Left ventricle myocardium inferior (tissue), 1 donor: ENCODE results near the gene ETNK1. TPM values are rescaled to one million over a fixed set of nuclear protein-coding genes. Genes with fewer than 3 reads are reported as not detected.

Experiments used
- DNase-seq: peaks from one replicate; pipeline ENCODE4 v3.0.0-alpha.2; 2020
- H3K27ac ChIP-seq: fragments of 200-600 bp; replicated peaks from 2 replicates; pipeline ENCODE4 v1.8.0; 2021
- H3K27me3 ChIP-seq: fragments of 200-600 bp; 2 replicates; pipeline ENCODE4 v1.8.0; 2021; ENCODE audit warnings: low read depth
- H3K36me3 ChIP-seq: fragments of 200-600 bp; 2 replicates; pipeline ENCODE4 v1.8.0; 2021
- H3K4me1 ChIP-seq: fragments of 200-600 bp; 2 replicates; pipeline ENCODE4 v1.8.0; 2021
- H3K4me3 ChIP-seq: fragments of 200-600 bp; 2 replicates; pipeline ENCODE4 v1.8.0; 2021; ENCODE audit warnings: mild to moderate bottlenecking, moderate library complexity
- H3K9me3 ChIP-seq: fragments of 200-600 bp; replicated peaks from 2 replicates; pipeline ENCODE4 v1.8.0; 2021
- intact Hi-C: fragments of 100-400 bp; cut with micrococcal nuclease; formaldehyde crosslinking; loops from one replicate; pipeline ENCODE4 v1.11.0; 2022
- long read RNA-seq: library from polyadenylated mRNA; unstranded; transcript quantifications from one replicate; pipeline ENCODE4 v2.0.0, GENCODE V29; 2021
- total RNA-seq: library from RNA; stranded (reverse); fragmentation: NEBNext Ultra II Directional; extraction: Animal tissue kit (Norgen Biotek cat#: 25700); gene quantifications from one replicate; pipeline ENCODE4 v1.2.1, GENCODE V29; 2021
- TF ChIP-seq, protein P1 (sequence below): fragments of 200-600 bp; IDR thresholded peaks from 2 replicates; pipeline ENCODE4 v1.8.0; 2021; ENCODE audit warnings: antibody characterized with exemption, mild to moderate bottlenecking, borderline replicate concordance
- donor health status: DM: no; HTN: yes; CAD: no; lungs with severe emphysema.

The ETNK1 gene, protein sequence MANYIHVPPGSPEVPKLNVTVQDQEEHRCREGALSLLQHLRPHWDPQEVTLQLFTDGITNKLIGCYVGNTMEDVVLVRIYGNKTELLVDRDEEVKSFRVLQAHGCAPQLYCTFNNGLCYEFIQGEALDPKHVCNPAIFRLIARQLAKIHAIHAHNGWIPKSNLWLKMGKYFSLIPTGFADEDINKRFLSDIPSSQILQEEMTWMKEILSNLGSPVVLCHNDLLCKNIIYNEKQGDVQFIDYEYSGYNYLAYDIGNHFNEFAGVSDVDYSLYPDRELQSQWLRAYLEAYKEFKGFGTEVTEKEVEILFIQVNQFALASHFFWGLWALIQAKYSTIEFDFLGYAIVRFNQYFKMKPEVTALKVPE
- 13.9 TPM for total RNA-seq
- long read RNA-seq, full-length matches to known transcripts, result 11 of 13 reads
- long read RNA-seq, partial matches to known transcripts, result 0 of 13 reads
- long read RNA-seq, other reads (novel, unspliced or antisense), result 2 of 13 reads

DNA sequence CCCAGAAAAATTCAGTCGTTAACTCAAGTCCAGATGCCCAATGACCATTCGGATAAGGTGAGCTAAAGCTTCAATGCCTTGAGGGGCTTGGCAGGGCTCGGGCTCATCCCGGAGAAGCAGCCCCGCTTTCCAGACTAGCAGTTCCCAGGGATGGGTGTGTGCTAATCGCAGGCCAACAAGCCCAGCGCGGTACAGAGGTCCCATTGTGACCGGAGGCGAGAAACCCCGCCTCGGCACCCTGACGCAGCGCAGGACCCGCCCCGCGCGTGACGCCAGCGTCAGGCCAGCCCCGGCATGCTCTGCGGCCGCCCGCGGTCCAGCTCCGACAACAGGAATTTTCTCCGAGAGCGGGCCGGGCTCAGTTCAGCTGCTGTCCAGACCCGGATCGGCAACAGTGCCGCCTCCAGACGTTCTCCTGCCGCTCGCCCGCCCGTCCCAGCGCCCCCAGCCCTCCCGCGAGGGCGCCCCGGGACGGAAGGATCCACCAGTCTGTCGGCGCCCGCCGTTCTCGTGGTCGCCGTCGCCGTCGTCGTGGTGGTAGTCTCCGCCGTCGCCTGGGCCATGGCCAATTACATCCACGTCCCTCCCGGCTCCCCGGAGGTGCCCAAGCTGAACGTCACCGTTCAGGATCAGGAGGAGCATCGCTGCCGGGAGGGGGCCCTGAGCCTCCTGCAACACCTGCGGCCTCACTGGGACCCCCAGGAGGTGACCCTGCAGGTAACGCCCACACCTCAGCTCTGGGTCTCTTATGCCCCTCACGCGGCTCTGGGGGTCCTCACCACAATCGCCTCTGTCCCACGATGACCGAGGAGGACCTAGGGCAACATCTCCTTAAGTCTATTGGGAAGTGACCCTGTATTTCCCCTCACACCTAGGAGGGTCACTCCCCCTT, at the start of gene ETNK1:
TSS of gene ETNK1 (plus strand) at position 302 of the 892 bp plus-strand sequence. CDS start at position 562, 260 bp downstream.
- Histone ChIP-seq H3K36me3 (no peaks in the 10 kb centered on the region), H3K27me3 (no peaks in the 10 kb centered on the region), H3K4me1 (peaks cover 57% of the 10 kb centered on the region), H3K9me3 (no peaks in the 10 kb centered on the region), H3K27ac (peak within 1 kb of the TSS; percentile 95), H3K4me3 (peak within 1 kb of the TSS; percentile 94)
- DNase-seq, result peak; percentile 95
- intact Hi-C loops, result loop anchor here (5.0 kb wide), 1 partner anchor 83 kb away; the partner anchor contains the start of gene C2CD5
- TF ChIP-seq, protein P1, sequence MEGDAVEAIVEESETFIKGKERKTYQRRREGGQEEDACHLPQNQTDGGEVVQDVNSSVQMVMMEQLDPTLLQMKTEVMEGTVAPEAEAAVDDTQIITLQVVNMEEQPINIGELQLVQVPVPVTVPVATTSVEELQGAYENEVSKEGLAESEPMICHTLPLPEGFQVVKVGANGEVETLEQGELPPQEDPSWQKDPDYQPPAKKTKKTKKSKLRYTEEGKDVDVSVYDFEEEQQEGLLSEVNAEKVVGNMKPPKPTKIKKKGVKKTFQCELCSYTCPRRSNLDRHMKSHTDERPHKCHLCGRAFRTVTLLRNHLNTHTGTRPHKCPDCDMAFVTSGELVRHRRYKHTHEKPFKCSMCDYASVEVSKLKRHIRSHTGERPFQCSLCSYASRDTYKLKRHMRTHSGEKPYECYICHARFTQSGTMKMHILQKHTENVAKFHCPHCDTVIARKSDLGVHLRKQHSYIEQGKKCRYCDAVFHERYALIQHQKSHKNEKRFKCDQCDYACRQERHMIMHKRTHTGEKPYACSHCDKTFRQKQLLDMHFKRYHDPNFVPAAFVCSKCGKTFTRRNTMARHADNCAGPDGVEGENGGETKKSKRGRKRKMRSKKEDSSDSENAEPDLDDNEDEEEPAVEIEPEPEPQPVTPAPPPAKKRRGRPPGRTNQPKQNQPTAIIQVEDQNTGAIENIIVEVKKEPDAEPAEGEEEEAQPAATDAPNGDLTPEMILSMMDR, result peak; percentile 12

DNA sequence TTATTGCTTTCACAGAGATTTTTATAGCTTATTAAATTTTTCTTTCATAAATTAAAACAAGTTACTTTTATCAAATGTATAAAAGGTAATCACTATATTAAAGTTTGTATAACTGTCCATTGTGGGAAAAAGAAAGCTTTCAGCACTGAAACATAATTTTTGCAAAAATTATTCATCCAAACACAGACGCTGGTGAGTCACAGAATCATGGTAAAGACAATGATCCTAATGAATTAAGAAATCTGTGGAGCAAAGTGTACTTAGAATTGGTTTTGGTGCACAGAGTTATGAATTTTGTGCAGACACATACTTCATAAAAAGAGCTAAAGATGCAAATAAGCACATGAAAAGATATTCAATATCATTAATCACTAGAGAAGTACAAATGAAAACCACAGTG, 48.9 kb upstream of the ETNK1 start:
- H3K4me3 ChIP-seq, result no peak overlapping the region
- H3K36me3 ChIP-seq, result no peaks in the 10 kb centered on the region
- no peaks in the 10 kb centered on the region for H3K4me1 ChIP-seq
- H3K27ac ChIP-seq, result no peak overlapping the region
- DNase-seq, result no peak
- no peaks in the 10 kb centered on the region for H3K27me3 ChIP-seq
- TF ChIP-seq, protein P1, result no peak
- no peaks in the 10 kb centered on the region for H3K9me3 ChIP-seq
- intact Hi-C loops, result no loop called here

DNA sequence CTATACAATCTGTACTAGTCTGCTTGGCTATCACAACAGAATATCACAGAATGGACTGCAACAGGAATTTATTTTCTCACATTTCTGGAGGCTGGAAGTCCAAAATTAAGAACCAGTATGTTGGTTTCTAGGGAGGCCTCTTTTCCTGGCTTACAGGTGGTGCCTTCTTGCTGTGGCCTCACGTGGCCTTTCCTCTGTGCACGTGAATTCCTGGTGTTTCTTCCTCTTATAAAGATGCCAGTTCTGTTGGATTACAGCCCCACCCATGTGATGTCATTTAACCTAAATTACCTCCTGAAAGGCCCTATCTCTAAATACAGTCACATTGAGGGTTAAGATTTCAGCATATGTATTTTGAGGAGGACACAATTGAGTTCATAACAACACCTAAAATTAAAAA, 48.5 kb upstream of the ETNK1 start:
- intact Hi-C loops, result no loop called here
- TF ChIP-seq, protein P1, result no peak
- Histone ChIP-seq H3K9me3 (no peaks in the 10 kb centered on the region), H3K4me1 (no peaks in the 10 kb centered on the region), H3K27me3 (no peaks in the 10 kb centered on the region), H3K27ac (no peak overlapping the region), H3K4me3 (no peak overlapping the region), H3K36me3 (no peaks in the 10 kb centered on the region)
- DNase-seq, result no peak

DNA sequence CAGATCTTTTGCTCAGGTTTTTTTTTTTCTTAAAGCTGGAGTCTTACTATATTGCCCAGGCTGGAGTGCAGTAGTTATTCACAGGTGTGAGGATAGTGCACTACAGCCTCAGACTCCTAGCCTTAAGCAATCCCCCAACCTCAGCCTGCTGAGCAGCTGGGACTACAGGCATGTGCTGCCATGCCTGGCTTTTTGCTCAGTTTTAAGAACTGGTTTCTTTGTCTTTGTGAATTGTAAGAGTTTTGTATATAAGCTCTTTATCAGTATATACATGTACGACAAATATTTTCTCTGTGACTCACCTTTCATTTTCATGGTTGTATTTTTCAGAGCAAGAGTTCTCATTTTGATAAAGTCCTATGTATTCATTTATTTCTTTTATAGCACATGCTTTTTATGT, 47.3 kb upstream of the ETNK1 start:
- H3K27me3 ChIP-seq, result no peaks in the 10 kb centered on the region
- DNase-seq, result no peak
- H3K9me3 ChIP-seq, result no peaks in the 10 kb centered on the region
- H3K4me1 ChIP-seq, result no peaks in the 10 kb centered on the region
- TF ChIP-seq, protein P1, result no peak
- intact Hi-C loops, result no loop called here
- no peaks in the 10 kb centered on the region for H3K36me3 ChIP-seq
- no peak overlapping the region for H3K27ac ChIP-seq
- H3K4me3 ChIP-seq, result no peak overlapping the region

DNA sequence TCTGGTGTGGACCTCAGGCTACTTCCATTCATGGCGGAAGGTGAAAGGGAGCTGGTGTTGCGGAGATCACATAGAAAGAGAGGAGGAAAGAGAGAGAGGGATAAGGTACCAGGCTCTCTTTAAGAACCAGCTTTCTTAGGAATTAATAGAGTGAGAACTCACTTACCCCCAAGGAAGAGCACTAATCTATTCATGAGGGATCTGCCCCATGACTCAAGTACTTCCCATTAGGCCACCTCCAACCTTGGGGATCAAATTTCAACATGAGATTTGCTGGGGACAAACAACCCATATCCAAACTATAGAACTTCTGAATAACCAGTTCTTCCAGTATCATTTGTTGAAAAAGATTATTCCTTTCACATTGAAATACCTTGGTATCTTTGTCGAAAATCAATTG, 46.6 kb upstream of the ETNK1 start:
- DNase-seq, result no peak
- intact Hi-C loops, result no loop called here

More for the DNA sequence above, 46.6 kb upstream of the ETNK1 start:
- Histone ChIP-seq H3K9me3 (no peaks in the 10 kb centered on the region), H3K4me3 (no peak overlapping the region), H3K27me3 (no peaks in the 10 kb centered on the region), H3K4me1 (no peaks in the 10 kb centered on the region), H3K36me3 (no peaks in the 10 kb centered on the region), H3K27ac (no peak overlapping the region)
- TF ChIP-seq, protein P1, result no peak
